ENCODE measurements around the gene WDR83.

WDR83 gene

DNA sequence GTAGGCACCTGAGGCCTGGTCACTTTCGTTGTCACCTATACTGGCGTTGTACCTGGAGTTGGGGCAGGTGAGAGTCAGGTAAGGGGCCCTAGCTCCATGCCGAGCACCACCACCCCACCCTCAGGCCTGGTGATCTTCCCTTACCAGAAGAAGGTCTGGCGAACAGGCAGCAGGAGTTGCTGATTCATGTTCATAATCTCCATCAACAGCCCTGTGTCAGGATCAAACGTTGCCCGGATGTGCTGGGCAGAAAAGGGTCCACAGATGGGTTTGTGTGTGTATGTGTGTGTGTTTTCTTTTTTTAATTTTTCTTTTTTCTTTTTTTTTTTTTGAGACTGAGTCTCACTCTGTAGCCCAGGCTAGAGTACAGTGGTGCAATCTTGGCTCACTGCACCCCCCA, 14.4 kb upstream of the WDR83 start:
- no peak overlapping the region for H3K4me3 ChIP-seq (ENCODE audit: low read depth, low read length)
- no peak for TF ChIP-seq KLF7 (tag by site-specific recombination; IDR thresholded peaks at IDR 0.05; ENCODE audit: borderline replicate concordance)
- TF ChIP-seq ZNF660 (tag by site-specific recombination; IDR thresholded peaks at IDR 0.05), result no peak
- TF ChIP-seq ZNF391 (tag by site-specific recombination; IDR thresholded peaks at IDR 0.05; ENCODE audit: borderline replicate concordance, low read depth), result no peak
- no peak for TF ChIP-seq ZXDB (tag by site-specific recombination; IDR thresholded peaks at IDR 0.05)
- TF ChIP-seq ZSCAN23 (tag by site-specific recombination; IDR thresholded peaks at IDR 0.05), result no peak
- TF ChIP-seq HOXA7 (CRISPR knock-in tag; IDR thresholded peaks at IDR 0.05; ENCODE audit: borderline replicate concordance), result no peak
- TF ChIP-seq ZEB2 (tag by site-specific recombination; IDR thresholded peaks at IDR 0.05), result no peak
- TF ChIP-seq ZNF211 (tag by site-specific recombination; IDR thresholded peaks at IDR 0.05; ENCODE audit: low read depth), result no peak
- no peaks in the 10 kb centered on the region for H3K4me1 ChIP-seq (ENCODE audit: control insufficient read depth, insufficient read depth, low read length)
- H3K9me3 ChIP-seq (ENCODE audit: control insufficient read depth, insufficient read depth, low read depth, low read length), result no peaks in the 10 kb centered on the region
- H3K36me3 ChIP-seq (ENCODE audit: control insufficient read depth in 2 of 2, insufficient read depth in 1 of 2, low read length in 2 of 2), result peaks cover 5 to 34% of the 10 kb centered on the region in 2 experiments; a peak in 2 of 3 replicates
- POLR2A ChIA-PET, result no interaction called here
- no peak overlapping the region for H3K27ac ChIP-seq (ENCODE audit: extremely low read depth, low read depth, low read length)
- CTCF ChIA-PET, result no interaction called here

DNA sequence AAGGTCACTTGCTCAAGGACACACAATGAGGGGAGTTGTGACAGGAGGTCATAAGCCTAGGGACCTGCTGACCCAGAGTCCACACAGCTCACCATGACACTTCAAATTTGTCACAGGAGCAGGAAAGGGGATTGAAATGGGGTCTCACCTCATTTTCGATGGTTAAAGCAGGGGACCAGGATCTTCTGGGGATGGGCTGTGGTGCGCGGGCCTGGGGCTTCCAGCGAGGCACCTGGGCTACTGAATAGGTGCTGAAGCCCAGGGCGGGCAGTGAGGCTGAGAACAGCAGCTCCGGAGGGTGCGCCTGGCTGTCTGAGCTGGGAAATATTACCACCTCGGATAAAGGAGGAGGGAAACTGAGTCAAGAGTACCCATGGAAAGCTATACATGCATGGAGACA, 11.1 kb upstream of the WDR83 start:
- H3K4me3 ChIP-seq (ENCODE audit: low read depth, low read length), result no peak overlapping the region
- H3K4me1 ChIP-seq (ENCODE audit: control insufficient read depth, insufficient read depth, low read length), result no peaks in the 10 kb centered on the region
- H3K27ac ChIP-seq (ENCODE audit: extremely low read depth, low read depth, low read length), result no peak overlapping the region
- CTCF ChIA-PET, result no interaction called here
- POLR2A ChIA-PET, result no interaction called here
- H3K9me3 ChIP-seq (ENCODE audit: control insufficient read depth, insufficient read depth, low read depth, low read length), result no peaks in the 10 kb centered on the region
- TF ChIP-seq ZNF473 (tag by site-specific recombination; IDR thresholded peaks at IDR 0.05) (no peak), KLF1 (tag by site-specific recombination; IDR thresholded peaks at IDR 0.05) (no peak), ZNF521 (tag by site-specific recombination; IDR thresholded peaks at IDR 0.05) (no peak), BCL11A (tag by site-specific recombination; IDR thresholded peaks at IDR 0.05; ENCODE audit: low read depth) (no peak), ZNF175 (tag by site-specific recombination; IDR thresholded peaks at IDR 0.05) (no peak), ZNF324 (tag by site-specific recombination; IDR thresholded peaks at IDR 0.05) (no peak), ZBTB21 (tag by site-specific recombination; IDR thresholded peaks at IDR 0.05) (no peak), ZNF629 (tag by site-specific recombination; IDR thresholded peaks at IDR 0.05) (no peak), ZNF560 (tag by site-specific recombination; IDR thresholded peaks at IDR 0.05; ENCODE audit: borderline replicate concordance) (no peak)
- TF ChIP-seq, protein P1, sequence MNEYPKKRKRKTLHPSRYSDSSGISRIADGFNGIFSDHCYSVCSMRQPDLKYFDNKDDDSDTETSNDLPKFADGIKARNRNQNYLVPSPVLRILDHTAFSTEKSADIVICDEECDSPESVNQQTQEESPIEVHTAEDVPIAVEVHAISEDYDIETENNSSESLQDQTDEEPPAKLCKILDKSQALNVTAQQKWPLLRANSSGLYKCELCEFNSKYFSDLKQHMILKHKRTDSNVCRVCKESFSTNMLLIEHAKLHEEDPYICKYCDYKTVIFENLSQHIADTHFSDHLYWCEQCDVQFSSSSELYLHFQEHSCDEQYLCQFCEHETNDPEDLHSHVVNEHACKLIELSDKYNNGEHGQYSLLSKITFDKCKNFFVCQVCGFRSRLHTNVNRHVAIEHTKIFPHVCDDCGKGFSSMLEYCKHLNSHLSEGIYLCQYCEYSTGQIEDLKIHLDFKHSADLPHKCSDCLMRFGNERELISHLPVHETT (tag by site-specific recombination; IDR thresholded peaks at IDR 0.05), result no peak
- TF ChIP-seq, protein P2, sequence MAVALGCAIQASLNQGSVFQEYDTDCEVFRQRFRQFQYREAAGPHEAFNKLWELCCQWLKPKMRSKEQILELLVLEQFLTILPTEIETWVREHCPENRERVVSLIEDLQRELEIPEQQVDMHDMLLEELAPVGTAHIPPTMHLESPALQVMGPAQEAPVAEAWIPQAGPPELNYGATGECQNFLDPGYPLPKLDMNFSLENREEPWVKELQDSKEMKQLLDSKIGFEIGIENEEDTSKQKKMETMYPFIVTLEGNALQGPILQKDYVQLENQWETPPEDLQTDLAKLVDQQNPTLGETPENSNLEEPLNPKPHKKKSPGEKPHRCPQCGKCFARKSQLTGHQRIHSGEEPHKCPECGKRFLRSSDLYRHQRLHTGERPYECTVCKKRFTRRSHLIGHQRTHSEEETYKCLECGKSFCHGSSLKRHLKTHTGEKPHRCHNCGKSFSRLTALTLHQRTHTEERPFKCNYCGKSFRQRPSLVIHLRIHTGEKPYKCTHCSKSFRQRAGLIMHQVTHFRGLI (tag by site-specific recombination; IDR thresholded peaks at IDR 0.05), result no peak
- TF ChIP-seq, protein P3, sequence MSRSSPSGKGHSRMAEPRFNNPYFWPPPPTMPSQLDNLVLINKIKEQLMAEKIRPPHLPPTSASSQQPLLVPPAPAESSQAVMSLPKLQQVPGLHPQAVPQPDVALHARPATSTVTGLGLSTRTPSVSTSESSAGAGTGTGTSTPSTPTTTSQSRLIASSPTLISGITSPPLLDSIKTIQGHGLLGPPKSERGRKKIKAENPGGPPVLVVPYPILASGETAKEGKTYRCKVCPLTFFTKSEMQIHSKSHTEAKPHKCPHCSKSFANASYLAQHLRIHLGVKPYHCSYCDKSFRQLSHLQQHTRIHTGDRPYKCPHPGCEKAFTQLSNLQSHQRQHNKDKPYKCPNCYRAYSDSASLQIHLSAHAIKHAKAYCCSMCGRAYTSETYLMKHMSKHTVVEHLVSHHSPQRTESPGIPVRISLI (tag by site-specific recombination; IDR thresholded peaks at IDR 0.05), result no peak
- H3K36me3 ChIP-seq (ENCODE audit: control insufficient read depth in 2 of 2, insufficient read depth in 1 of 2, low read length in 2 of 2), result peaks cover 5 to 55% of the 10 kb centered on the region in 2 experiments; a peak in 2 of 3 replicates

All from HEK293 (cell line).